ENCODE data around the gene SYNE2.

The SYNE2 gene

GRCh38 chr14:63952933-63953437, 100.2 kb downstream of the SYNE2 start:
- DNase-seq (ENCODE audit: low spot score) (no peak), FAIRE-seq (no peak)

GRCh38 chr14:63956326-63956725, 103.5 kb downstream of the SYNE2 start:
- FAIRE-seq (no peak), DNase-seq (ENCODE audit: low spot score) (no peak)

DNA sequence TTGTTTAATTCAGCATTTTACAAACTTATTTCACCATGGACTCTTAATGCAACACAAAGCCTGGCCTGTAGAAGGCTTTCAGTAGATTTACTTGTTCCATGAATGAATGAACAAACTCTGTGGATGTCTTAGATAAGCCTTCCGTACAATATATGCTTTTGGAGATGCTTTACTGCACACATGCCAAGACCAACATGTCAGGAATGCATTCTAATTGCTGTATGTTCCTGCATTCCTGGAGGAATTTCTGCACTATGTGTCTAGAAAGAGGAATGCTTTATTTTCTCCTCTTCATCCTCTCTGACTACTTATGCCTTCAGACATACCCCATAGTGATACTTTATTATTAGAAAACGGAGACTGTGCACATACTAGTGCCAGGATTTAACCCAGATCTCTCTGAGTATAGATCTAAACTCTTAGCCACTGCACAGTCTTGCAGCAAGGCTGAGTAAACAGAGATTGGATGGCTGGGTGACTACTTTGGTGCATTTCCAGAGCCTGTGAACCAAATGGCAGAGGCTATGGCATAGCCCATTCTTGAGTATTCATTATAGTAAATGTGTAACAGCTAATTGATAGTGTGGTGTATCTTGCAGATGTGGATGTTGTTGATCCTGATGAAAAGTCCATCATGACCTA, 108.2 kb downstream of the SYNE2 start:
- DNase-seq (ENCODE audit: low spot score) (no peak), FAIRE-seq (no peak)

DNA sequence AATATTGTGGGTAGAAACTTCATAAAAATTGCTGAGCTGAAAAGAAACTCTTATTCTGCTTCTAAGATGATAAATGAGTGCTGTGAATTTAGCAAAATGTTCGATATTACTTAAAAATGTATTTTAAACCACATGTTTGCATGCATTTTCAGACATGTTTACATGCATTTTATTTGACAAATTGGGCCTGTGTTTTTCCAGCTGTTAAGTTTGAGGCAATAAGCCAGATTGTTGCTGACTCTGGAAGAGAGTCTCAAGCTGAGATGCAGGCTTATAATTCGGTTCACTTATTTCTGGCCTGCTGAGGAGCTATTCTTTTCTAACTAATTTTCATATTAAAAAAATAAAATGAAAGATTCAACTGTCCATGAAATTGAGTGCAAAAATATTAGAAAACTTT, 110.1 kb downstream of the SYNE2 start:
- FAIRE-seq = no peak
- DNase-seq (ENCODE audit: low spot score) = no peak

DNA sequence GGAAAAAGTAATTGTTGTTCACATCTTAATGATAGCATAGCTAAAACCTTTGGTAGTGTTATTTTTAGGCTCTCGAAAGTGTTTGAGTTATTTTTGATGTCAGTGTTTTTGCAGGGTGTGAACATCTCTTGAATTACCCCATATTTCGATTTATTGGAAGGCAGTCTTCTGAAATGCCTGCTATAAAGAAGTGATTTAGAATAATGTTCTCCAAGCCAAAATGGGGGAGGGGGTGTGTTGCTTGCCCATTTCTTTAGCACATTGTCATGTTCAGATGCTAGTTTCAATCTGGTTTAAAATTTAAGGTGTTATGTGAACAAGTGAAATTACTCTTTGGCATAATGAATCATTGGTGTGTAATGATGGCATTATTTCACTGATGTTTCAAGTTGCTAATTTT, 110.6 kb downstream of the SYNE2 start:
- DNase-seq (ENCODE audit: low spot score) = no peak
- FAIRE-seq = no peak

DNA sequence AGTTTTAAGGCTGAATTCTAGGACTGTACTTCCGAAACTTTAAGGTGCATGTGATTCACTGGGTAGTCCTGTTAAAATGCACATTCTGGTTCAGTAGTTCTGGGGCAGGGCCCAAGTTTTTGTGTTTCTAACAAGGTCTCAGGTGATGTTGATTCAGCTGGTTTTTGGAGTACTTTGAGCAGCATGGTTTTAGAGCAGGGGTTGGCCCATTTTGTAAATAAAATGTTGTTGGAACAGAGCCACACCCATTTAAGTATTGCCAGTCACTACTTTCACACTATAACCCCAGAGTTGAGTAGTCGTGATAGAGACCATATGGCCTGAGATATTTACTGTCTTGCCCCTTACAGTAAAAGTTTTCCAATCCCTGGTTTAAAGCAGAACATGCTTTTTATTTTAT, 111.3 kb downstream of the SYNE2 start:
- no peak for DNase-seq (ENCODE audit: low spot score)
- FAIRE-seq = no peak

DNA sequence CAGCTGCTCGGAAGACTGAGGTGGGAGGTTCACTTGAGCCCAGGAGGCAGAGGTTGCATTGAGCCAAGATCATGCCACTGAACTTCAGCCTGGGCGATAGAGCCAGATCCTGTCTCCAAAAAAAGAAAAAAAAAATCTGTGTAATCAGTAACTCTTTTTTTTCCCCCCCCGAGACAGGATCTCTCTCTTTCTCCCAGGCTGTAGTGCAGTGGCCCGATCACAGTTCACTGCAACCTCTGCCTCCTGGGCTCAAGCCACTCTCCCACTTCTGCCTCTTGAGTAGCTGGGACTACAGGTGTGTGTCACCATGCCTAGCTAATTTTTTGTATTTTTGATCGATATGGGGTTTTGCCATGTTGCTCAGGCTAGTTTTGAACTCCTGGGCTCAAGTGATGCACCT, 113.6 kb downstream of the SYNE2 start:
- FAIRE-seq (no peak), DNase-seq (ENCODE audit: low spot score) (no peak)

- no peak for FAIRE-seq
- no peak for DNase-seq (ENCODE audit: low spot score)
These were observed 119.6 kb downstream of the SYNE2 start for GRCh38 chr14:63972323-63972932.

- no peak for DNase-seq (ENCODE audit: low spot score)
- no peak for FAIRE-seq
These were observed 121.4 kb downstream of the SYNE2 start for GRCh38 chr14:63974176-63974575.

DNA sequence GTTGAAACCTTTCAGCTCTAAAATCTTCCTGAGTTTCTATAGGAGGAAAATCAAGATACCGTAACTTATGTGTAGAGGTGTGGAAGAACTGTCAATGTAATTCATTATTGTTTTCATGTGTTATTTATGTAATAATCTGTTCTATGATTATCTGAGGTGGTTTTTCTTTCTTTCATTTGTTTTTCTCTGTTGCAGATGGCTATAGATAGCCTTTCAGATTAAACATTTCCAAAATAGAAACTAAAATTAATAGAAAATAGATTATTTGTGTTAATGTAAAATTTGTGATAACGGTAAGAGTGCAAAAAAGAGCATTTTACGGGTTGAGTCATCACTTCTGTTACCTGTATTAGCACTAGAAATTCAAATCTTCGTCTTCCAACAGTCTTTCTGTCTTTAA, 128.8 kb downstream of the SYNE2 start:
- DNase-seq (ENCODE audit: low spot score) (no peak), FAIRE-seq (no peak)

GRCh38 chr14:63982156-63982555, 129.4 kb downstream of the SYNE2 start:
- no peak for FAIRE-seq

DNA sequence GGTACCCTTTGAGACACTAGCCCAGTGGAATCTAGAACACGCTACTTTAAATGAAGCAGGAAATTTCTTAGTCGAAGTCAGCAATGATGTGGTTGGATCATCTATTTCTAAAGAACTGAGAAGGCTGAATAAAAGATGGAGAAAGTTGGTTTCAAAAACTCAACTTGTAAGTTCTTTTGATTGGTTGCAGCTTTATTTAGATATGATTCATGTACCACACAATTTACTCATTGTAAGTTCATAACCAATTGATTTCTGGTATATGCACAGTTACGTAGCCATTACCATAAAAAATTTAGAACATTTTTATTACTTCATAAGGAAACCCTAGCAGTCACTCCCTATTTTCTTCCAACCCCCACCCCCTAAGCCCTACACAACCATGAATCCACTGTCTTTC, 129.8 kb downstream of the SYNE2 start:
- DNase-seq (ENCODE audit: low spot score) (no peak), FAIRE-seq (no peak)

More at GRCh38 chr14:63982156-63982555, 129.4 kb downstream of the SYNE2 start:
- no peak for DNase-seq (ENCODE audit: low spot score)

DNA sequence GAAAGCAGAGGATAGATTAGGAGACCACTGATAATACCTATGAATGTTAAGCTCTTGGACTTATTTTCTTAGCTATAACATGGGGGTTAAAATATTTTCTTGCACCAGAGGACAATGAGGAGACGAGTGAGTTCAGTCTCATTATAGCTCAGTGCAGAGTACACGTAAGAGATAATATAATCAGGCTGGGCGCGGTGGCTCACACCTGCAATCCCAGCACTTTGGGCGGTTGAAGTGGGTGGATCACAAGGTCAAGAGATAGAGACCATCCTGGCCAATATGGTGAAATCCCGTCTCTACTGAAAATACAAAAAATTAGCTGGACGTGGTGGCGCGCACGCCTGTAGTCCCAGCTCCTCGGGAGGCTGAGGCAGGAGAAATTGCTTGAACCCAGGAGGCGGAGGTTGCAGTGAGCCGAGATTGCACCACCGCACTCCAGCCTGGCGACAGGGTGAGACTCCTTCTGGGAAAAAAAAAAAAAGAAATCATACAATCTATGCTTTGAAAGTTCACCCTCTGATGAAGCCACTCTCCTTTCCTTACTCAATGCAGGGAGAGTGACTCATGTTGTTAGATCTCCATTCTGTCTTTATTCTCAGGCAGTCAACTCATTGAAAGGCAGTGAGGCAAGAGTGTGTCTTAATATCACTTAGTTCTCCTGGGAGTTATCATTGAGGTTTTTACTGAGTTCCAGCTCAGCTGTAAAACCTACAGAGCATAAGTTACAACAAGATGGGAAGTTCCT, 134.2 kb downstream of the SYNE2 start:
- FAIRE-seq (no peak), DNase-seq (ENCODE audit: low spot score) (no peak)

DNA sequence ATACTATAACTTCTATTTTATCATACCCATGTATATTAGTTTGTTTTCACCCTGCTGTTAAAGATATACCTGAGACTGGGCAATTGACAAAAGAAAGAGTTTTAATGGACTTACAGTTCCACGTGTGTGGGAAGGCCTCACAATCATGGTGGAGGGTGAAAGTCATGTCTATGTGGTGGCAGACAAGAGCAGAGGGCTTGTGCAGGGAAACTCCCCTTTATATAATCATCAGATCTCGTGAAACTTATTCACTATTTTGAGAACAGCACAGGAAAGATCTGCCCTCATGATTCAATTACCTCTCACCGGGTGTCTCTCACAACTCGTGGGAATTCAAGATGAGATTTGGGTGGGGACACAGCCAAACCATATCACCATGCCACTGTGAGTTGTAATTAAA, 135.8 kb downstream of the SYNE2 start:
- no peak for DNase-seq (ENCODE audit: low spot score)
- no peak for FAIRE-seq

GRCh38 chr14:63991833-63992232, 139.0 kb downstream of the SYNE2 start:
- FAIRE-seq = no peak

DNA sequence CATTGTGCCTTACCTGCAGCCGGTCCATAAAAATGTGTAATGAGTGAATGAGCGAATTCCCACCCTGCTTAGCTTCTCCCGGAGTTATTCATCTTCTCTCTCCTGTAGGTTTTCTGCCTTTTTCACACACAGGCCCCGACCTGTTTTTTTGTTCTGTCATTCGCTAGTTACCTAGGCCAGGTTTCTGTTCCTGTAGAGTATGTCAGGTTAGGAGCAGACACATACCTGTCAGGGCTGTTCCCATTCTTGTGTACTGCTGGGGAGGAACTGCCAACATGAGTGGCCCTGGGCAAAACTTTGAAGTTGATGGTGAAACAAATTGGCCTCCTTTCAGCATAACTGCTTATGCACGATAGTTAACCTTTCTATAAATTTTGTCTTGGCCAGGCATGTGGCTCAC, 140.1 kb downstream of the SYNE2 start:
- no peak for FAIRE-seq
- no peak for DNase-seq (ENCODE audit: low spot score)

More at GRCh38 chr14:63991833-63992232, 139.0 kb downstream of the SYNE2 start:
- DNase-seq (ENCODE audit: low spot score) = no peak

GRCh38 chr14:63993992-63994391, 141.2 kb downstream of the SYNE2 start:
- FAIRE-seq (no peak), DNase-seq (ENCODE audit: low spot score) (no peak)

- FAIRE-seq = no peak
- no peak for DNase-seq (ENCODE audit: low spot score)
These were observed 142.5 kb downstream of the SYNE2 start for GRCh38 chr14:63995285-63995684.

DNA sequence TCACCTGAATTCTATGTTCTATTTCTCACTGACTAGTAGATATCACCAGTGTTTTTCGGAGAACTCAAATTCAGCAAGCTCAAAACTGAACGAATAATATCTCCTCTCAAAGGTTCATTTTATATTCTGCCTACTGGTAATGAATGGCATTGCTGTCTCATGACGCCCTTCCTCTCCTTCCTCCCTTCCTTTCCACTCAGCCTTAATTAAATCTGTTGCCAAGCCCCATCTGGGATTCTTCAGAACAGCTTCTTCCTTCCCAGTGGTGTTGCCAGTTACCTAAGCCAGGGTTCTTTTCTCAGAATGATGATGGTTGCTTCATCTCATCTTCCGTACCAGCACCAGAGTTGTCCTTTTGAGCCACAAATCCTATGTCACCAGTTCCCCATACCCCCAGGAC, 143.2 kb downstream of the SYNE2 start:
- DNase-seq (ENCODE audit: low spot score) (no peak), FAIRE-seq (no peak)

GRCh38 chr14:63996625-63997220, 143.9 kb downstream of the SYNE2 start:
- FAIRE-seq (no peak), DNase-seq (ENCODE audit: low spot score) (no peak)

- FAIRE-seq = no peak
These were observed 147.9 kb downstream of the SYNE2 start for GRCh38 chr14:64000749-64001148.

GRCh38 chr14:64005822-64006221, 153.0 kb downstream of the SYNE2 start:
- FAIRE-seq = no peak
- no peak for DNase-seq (ENCODE audit: low spot score)

More at GRCh38 chr14:64000749-64001148, 147.9 kb downstream of the SYNE2 start:
- no peak for DNase-seq (ENCODE audit: low spot score)
